ENCODE data around the gene RBM20. TPM values are rescaled to one million over a fixed set of nuclear protein-coding genes. Genes with fewer than 3 reads are reported as not detected.

The RBM20 gene
- polyA plus RNA-seq, 3 donors, result not detected

GRCh38 chr10:110817614-110818013 lies 173.5 kb downstream of the RBM20 start:
- no peak overlapping the region for H3K4me3 ChIP-seq (replicated peaks in 1 of 3; ENCODE audit: low read depth in 2 of 3, low read length in 3 of 3)
- no peaks in the 10 kb centered on the region for H3K27me3 ChIP-seq (ENCODE audit: control insufficient read depth in 2 of 2, insufficient read depth in 2 of 2, low read length in 2 of 2)
- no peak overlapping the region for H3K4me2 ChIP-seq (replicated peaks; ENCODE audit: extremely low read depth, low read length, poor library complexity, severe bottlenecking)
- WGBS (ENCODE audit: insufficient coverage), result 25% methylated on average over 4 of the region's 4 CpGs
- H3K4me1 ChIP-seq (ENCODE audit: control insufficient read depth in 1 of 2, insufficient read depth in 2 of 2, low read length in 2 of 2), result no peaks in the 10 kb centered on the region
- H3K9me3 ChIP-seq (replicated peaks in 1 of 2; ENCODE audit: control insufficient read depth in 1 of 2, insufficient read depth in 1 of 2, low read length in 2 of 2), result no peaks in the 10 kb centered on the region
- Mint-ChIP-seq H3K27ac (peak overlapping the region in 1 of 7 donors; percentile 7), H3K36me3 (no peaks in the 10 kb centered on the region), H3K9me3 (no peaks in the 10 kb centered on the region), H3K4me1 (peaks cover 5% of the 10 kb centered on the region), H3K27me3 (ENCODE audit: low read depth in 3 of 3) (peaks cover 0 to 4% (median 2%) of the 10 kb centered on the region in 3 donors), H3K4me3 (no peak overlapping the region)
- no peak for TF ChIP-seq CTCF (IDR thresholded peaks at IDR 0.05)
- H3K79me2 ChIP-seq (ENCODE audit: insufficient read depth, low read length), result no peaks in the 10 kb centered on the region
- no peaks in the 10 kb centered on the region for H4K20me1 ChIP-seq (ENCODE audit: insufficient read depth, low read length)
- no peak for DNase-seq
- intact Hi-C loops (cut with micrococcal nuclease), result no loop called here
- no peak overlapping the region for H2AFZ ChIP-seq (ENCODE audit: insufficient read depth, low read depth, low read length, poor library complexity, severe bottlenecking)
- H3K36me3 ChIP-seq (replicated peaks in 1 of 2; ENCODE audit: control insufficient read depth in 1 of 2, insufficient read depth in 2 of 2, low read length in 2 of 2), result no peaks in the 10 kb centered on the region
- H3K27ac ChIP-seq (ENCODE audit: low read depth in 1 of 2, low read length in 2 of 2), result no peak overlapping the region
- no peak overlapping the region for H3K9ac ChIP-seq (ENCODE audit: insufficient read depth, low read length, poor library complexity, severe bottlenecking)

GRCh38 chr10:110818311-110819256 lies 174.4 kb downstream of the RBM20 start:
- Histone ChIP-seq H3K4me1 (ENCODE audit: control insufficient read depth in 1 of 2, insufficient read depth in 2 of 2, low read length in 2 of 2) (no peaks in the 10 kb centered on the region), H4K20me1 (ENCODE audit: insufficient read depth, low read length) (no peaks in the 10 kb centered on the region), H2AFZ (ENCODE audit: insufficient read depth, low read depth, low read length, poor library complexity, severe bottlenecking) (peak overlapping the region; percentile 23), H3K9ac (ENCODE audit: insufficient read depth, low read length, poor library complexity, severe bottlenecking) (no peak overlapping the region), H3K79me2 (ENCODE audit: insufficient read depth, low read length) (no peaks in the 10 kb centered on the region), H3K9me3 (replicated peaks in 1 of 2; ENCODE audit: control insufficient read depth in 1 of 2, insufficient read depth in 1 of 2, low read length in 2 of 2) (no peaks in the 10 kb centered on the region), H3K36me3 (replicated peaks in 1 of 2; ENCODE audit: control insufficient read depth in 1 of 2, insufficient read depth in 2 of 2, low read length in 2 of 2) (no peaks in the 10 kb centered on the region), H3K27me3 (ENCODE audit: control insufficient read depth in 2 of 2, insufficient read depth in 2 of 2, low read length in 2 of 2) (no peaks in the 10 kb centered on the region), H3K4me3 (replicated peaks in 1 of 3; ENCODE audit: low read depth in 2 of 3, low read length in 3 of 3) (no peak overlapping the region), H3K4me2 (replicated peaks; ENCODE audit: extremely low read depth, low read length, poor library complexity, severe bottlenecking) (no peak overlapping the region), H3K27ac (ENCODE audit: low read depth in 1 of 2, low read length in 2 of 2) (no peak overlapping the region)
- intact Hi-C loops (cut with micrococcal nuclease), result no loop called here
- no peaks in the 10 kb centered on the region for H3K9me3 Mint-ChIP-seq
- WGBS (ENCODE audit: insufficient coverage), result 51% methylated on average over 7 of the region's 8 CpGs
- H3K27ac Mint-ChIP-seq, result no peak overlapping the region
- DNase-seq, result no peak
- H3K27me3 Mint-ChIP-seq (ENCODE audit: low read depth in 3 of 3), result peaks cover 0 to 4% (median 2%) of the 10 kb centered on the region in 3 donors
- no peaks in the 10 kb centered on the region for H3K36me3 Mint-ChIP-seq
- no peak for TF ChIP-seq CTCF (IDR thresholded peaks at IDR 0.05)
- peaks cover 5% of the 10 kb centered on the region for H3K4me1 Mint-ChIP-seq
- no peak overlapping the region for H3K4me3 Mint-ChIP-seq

Measured in CD14-positive monocyte (primary cell).